Stimulated activated CD4-positive, alpha-beta T cell treated with anti-CD3 and anti-CD28 coated beads, TNF-alpha, amount 100 ng/mL, for 24 hours (primary cell): ENCODE data around the gene LENEP.

Source experiments
- DNase-seq, 3 experiments: peaks; one replicate each; pipeline ENCODE4 v3.0.0-alpha.2; 2020; ENCODE audit warnings: low read depth in 3 of 3

Gene LENEP

DNA sequence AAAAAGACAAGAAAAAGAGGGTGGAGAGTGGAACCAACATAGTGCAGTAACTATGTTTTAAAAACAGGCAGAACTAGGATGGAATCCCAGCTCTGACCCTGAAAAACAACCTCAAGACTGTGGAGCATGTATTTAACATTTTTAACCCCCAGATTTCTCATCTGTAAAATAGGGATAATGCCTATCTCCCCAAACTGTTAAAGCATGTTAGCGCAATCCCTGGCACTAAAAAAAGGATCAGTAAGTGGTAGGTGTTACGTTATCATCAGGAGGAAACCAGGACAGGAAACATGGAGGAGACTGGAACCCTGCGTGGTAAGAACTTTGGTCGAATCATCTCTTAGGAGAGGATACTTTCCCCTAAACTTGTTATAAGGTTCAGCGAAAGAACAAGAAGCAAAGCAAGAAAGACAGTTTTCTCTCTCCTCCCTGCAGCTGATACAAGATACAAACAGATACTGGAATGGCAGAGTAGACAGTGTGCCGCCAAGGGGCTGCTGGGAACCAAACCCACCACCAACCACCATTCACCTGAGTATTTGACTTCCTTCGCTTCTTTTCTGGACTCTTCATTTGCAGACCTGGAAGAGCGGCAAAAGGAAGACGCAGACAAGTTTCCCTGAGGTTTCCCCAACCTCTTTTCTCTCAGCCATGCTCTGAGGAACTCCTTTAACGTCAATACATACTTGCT is 32.8 kb upstream of the LENEP start:
- DNase-seq = no peak

DNA sequence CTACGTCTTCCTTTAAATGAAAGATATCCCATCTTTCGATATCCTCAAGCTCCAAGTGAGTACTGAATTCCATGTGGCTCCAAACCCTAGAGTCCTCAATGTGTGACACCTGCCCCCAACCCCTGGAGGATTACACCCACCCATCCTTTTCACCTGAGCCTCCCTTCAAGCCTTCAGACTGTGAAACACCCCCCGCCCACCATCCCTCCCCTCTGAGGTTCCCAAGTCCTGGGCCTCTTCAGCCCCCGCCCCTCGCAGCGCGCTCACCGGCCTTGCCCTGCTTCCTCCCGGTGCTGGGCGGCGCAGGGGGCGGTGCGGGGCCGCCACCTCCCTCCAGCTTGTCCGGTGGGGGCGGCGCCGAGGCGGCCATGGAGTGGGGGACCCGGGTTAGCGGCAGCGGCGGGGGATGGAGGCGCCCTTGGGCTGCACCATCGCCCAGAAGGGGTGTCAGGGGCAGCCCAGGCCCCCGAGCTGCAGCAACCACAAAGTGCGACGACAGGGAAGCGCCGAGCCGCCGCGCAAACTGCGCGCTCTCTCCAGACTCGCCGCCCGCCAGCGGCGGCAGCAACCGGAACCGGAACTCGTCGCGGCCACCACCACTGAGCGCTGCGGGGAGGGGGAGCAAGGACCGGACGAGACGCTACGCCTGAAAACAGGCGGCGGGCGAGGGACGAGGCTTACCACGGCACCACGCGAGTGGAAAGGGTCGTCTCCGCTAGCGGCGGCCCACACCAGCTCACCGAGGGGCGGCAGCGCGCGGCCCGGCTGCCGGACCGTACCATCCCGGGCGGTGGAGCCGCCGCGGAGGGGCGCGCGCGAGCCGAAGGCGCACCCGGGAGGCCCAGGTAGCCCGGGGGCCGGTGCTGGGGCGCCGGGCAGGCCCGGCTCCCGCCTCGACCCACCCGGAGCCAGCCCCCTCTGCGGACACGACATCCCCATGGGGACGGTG is 31.9 kb upstream of the LENEP start, which contains the start of gene PYGO2:
PYGO2 (minus strand) TSS at position 576 of the 949 bp plus-strand sequence; CDS start at position 370, 206 bp downstream.
- DNase-seq = peak; percentile 64 to 85 (median 74)

DNA sequence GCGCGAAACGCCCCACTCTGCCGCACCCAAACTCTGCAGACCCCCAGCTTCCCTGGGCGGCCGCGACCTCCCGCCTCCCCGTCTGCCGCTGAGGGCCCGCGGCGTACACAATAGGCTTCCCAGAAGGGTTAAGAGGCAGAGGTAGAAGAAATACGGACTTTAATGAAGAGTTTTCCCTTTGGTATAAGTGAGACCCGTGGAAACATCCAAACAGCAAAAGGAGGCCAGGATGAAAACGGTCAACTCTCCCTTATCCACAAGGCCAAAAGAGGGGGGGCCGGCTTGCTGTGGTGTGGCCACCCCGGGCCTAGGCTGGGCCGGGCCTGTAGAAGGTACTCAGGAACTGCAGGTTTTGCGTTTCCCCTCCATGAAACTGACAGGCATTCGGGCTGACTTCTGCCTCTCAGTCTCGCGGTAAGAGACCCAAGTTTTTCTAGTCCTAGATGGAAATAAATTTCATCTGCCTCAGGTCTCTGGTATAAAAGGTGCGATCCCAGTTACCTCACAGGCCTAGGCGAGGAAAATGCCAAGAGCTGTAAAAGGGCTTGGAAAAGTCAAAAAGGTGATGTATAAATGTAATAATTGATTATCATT is 31.1 kb upstream of the LENEP start:
- no peak for DNase-seq

DNA sequence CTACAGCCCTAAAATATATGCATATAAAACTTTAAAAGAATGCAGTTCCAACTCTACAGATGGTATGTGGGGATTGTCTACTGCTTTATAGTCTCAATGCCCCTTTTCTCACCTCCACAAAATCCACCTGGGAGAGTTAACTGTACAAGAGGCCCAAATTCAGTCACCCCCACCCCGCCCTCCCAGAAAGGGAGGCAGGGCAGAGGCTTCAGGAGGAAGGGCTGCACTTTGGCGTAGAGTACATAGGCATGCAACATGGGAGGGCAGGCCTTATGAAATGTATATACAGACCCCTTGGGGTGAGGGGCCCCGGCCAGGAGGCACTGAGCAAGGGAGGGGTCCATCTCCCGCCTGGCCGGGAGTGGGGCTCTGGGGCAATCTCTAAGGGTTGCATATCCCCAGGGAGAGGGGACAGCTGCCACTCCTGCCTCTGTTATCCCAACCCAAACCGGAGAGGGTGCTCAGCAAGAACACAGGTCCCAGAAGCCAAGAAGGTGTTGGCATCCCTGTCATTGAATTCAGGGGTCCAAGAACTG is 30.5 kb upstream of the LENEP start:
- DNase-seq = no peak

DNA sequence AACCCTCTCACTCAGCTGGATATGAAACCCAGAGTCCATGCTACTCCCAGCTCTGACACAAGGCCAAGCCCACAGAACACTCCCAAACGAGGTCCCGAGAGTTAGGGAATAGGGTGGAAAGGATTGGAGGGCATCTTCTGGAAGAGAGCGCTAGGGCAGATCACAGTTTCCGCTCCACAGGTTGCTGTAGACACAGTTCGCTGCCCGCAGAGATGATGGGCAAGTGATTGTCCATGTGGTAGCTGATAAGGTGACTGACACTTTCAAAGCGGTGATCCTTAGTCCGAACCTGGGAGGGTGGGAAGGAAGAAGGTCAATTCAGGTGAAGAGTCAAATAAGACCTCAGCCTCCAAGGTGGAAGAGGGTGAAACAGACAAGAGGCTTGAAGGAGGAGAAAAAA is 29.7 kb upstream of the LENEP start:
- DNase-seq = no peak

DNA sequence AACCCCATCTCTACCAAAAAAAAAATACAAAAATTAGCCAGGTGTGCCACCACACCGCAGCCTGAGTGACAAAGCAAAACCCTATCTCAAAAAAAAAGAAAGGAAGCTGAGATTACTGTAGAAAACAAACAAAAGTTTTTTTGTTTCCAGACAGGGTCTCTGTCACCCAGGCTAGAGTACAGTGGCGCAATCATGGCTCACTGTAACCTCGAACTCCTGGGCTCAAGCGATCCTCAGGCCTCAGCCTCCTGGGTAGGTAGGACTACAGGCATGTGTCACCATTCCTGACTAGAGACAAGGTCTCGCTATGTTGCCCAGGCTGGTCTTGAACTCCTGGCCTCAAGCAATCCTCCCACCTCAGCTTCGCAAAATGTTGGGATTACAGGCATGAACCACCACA is 29.0 kb upstream of the LENEP start:
- DNase-seq = no peak

DNA sequence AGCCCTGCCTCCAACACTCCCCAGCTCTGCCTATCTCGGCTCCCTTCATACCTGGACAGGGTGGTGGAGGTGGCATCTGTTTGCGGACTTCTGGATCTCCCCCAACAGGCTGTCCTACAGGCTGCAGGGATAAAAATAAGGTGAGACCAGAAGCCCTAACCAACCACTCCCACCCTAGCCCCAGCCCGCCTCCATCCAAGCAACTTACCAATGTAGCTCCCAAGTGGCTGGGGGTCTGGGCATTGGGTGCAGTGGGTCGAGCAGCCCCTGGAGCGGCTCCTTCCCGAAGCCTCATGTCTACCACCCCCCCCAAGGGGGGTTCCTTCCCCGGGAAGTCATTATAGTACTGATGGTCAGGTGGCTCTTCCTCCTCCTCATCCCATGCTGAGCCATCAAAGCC is 27.3 kb upstream of the LENEP start:
- no peak for DNase-seq

DNA sequence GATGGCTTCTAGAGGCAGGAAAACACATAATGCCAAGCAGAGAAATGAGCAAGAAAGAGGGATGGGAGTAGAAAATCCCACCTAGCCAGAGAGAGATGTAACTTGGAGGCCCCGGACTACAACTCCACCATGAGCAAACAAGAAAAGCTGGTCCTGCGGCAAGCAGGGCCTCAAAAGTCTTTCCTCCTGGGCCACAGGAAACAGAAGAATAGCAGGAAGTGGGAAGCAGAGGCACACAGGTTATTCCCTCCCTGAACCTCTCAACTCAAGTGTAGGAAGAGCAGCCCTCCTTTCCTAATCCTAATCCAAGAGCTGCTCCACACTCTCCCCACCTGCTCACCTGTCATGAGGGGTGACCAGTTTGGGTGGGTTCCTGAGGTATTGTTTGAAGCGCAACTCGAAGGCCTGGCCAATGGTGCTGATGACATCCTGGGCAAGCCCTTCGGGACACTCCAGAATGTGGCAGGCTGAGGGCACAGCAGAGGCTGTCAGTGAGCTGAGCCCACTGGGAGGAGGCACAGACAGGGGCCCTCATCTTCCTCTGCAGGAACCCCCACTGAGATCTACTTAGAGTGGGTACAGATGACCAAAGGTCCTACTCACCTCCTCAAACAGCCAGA is 25.9 kb upstream of the LENEP start:
- DNase-seq = no peak

DNA sequence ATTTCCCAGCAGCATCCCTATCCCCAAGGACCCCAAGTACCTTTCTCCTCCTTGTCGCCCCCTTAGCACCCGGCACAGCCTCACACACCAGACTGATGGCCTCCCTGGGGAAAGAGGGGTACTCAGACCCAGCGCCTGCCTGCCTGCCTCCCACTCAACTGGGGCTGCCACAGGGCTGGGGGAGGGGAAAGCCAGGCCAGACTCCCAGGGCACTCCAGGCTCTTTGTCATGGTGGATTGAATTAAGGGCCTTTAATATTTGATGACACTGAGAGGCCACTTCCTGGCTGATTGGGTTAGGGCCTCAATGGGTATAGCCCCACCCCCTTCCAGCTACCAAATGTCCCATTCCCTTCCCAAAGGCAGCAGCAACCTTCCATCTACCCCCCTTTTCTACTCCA is 24.7 kb upstream of the LENEP start:
- no peak for DNase-seq

DNA sequence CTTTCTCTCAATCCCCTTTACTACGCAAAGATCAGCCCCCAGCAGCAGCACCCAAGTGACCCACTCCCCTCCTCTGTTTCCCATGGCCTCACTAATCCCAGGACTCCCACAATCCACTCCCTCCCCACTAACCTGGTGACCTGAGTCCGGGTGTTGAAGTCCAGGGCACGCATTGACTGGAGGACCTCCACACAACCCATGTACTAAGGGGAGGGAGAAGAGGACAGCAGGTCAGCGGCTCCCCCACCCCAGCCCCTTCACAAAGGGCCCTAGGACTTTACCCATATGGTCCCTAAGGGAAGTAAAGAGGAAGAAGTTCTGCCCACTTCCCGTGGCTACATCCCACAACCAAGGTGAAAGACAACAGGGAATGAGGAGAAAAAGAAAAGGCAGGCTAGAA is 24.1 kb upstream of the LENEP start:
- no peak for DNase-seq

DNA sequence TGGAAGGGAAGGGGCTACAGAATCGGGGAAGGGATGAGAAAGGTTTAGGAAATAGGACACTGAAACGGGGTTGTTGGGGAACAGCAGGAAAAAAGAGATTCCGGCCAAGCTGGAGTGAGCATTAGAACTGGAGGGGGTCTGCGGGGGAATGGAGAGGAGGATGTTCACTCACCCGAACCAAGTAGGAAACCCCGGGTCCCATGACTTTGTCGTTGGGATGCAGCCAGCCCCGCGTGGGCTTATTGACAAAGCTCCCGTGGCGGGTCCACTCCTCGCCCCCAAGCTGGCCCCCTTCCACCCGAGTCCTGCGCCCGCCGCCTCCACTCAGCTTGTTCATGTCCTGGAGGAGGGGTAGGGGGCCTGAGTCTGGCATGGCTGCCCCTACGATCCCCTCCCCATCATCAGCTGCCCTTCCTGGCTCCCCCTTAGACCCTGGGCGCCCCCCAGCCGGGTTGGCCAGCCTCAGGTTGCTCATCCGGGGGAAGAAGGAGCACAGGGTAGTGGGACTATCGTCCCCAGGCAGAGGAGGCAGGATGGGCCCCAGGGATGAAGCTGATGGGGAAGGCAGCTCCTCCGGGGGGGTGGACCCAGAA is 23.4 kb upstream of the LENEP start:
- DNase-seq = no peak

DNA sequence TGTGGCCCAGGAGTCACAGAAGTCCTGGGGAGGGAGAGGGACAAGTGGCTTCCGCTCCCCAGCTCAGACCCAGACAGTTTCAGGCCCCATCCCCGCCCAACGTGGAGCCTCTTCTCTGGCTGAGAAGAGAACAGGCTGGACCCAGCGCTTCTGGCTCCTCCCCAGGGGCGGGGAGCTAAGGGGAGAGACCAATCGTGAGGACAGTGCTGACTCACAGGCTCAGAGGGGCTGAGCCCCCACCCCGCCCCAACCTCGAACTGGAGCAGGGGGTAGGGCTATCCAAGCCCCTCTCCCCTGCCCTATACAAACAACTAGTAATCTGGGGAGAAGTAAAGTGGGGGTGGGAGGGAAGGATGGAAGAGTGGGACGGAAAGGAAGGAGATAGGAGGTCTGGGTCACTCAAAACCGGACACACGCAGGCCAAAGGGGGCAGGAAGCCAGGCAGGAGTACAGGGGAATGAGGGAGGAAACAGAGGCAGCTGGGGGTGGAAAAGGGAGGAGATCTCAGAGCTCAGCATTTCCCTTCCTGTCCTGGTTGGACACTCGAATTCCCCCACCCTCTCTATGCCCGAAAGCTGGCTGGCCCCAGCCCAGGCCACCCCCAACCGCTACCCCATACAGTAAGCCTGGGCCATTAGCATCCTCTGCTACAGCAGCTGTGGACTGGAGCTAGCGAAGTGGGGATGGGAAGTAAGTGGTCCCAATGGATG is 22.6 kb upstream of the LENEP start, which contains the start of gene SHC1:
SHC1 (minus strand) TSS at position 117 of the 710 bp plus-strand sequence. CDS start 221 bp downstream, outside the sequence.
- peak in 1 of 3 experiments; percentile 55 for DNase-seq

DNA sequence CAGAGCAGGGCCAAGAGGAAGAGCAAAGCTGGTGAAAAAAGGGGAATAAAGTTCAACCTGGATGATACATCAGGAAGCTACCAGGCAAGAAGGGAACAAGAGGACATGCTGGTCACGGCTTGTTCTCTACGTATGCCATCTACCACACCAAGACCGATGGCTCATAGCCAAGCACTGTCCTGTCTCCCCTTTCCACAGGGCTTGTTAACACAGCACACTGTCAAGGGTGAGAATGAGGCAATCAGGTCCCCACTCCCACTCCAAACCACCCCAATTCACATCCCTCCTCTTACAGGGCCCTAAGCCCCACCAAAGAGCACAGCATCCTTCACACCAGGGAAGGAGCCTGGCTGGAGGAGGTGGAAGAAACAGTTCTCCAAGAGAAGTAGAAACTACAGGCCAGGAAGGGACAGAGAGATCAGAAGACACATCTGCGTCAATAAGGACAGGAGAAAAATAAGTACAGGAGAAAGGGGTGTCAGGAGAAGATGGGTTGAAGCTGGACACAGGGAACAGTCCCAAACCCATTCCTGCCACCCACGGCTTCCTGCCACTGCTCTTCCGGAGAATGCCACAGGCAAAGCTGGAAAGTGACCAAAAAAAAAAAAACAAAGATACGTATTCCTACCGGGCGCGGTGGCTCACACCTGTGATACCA is 21.9 kb upstream of the LENEP start:
- no peak for DNase-seq

DNA sequence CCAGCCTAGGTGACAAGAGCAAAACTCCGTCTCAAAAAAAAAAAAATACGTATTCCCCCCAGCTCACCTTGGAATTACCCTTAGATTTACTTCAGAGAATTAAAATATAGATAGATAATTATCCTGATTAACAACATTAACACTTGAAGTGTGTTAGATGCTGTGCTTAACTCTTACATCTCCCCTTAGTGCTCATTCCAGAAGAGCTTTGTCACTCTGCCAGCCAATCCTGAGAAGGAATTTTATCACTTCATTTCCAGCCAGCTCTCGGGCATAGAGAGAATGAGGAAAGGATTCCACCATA is 21.2 kb upstream of the LENEP start:
- DNase-seq = no peak

DNA sequence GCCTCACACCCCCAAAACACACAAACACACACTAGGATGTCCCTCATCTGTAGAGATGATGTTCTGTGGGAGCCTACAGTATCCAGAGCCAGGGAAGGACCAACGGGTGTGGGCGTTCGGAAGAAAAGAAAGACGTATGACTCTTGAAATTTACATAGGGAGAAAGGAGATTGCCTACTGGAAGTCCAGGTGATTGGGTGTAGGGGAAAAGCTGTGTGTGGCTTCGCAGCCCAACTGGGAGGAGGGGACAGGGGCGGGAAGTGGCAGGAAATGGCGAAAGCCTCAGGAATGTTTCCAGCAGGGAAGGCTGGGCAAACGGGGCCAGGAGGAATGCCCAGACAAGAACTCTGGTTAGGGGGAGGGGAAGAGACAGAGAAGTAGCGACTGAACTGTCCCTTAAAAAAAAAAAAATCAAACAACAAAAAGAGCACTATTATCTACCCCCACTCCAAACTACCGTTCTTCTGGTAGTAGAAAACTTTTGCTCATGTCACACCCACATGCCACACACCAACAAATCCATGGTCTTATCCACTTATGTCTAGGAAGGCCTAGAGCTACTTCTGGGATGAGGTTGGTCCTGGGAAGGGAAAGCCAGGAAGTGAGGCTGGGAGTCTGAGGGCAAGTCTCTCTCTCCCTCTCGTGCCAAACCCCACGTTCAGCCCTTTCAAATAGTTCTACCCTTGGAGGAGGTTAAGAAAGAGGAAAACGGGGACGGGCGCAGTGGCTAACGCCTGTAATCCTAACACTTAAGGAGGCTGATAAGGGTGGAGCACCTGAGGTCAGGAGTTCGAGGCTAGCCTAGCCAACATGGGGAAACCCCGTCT is 20.7 kb upstream of the LENEP start:
- DNase-seq = no peak

DNA sequence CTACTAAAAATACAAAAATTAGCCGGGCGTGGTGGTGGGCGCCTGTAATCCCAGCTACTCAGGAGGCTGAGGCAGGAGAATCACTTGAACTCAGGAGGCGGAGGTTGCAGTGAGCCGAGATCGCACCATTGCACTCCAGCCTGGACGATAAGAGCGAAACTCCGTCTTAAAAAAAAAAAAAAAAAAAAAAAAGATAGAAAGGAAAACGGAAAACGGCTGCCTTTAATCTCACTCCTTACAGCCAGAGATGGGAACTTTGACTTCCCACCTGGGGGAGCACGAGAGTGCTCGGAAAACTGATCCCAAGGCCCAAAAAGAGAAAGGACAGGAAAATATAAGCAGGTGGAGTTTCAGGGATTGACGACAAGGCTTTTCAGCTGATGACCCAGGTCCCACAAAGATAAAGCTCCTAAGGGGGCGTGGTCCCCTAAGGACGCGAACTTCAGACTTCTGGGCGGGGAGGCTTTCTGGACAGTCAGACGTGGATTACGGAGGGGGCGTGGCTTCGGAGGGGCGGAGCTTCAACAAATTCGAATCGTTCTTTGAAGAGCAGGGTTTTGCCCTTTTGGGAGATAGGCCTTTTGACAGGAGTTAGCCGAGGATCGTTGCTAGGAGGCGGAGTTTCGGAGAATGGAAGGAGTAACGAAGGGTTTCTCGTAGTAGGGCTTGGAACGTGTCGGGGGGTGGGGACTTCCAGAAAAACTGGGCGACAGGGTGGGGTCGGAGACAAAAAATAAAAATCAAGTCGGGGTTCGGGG is 19.9 kb upstream of the LENEP start:
- peak; percentile 80 to 96 (median 87) for DNase-seq

DNA sequence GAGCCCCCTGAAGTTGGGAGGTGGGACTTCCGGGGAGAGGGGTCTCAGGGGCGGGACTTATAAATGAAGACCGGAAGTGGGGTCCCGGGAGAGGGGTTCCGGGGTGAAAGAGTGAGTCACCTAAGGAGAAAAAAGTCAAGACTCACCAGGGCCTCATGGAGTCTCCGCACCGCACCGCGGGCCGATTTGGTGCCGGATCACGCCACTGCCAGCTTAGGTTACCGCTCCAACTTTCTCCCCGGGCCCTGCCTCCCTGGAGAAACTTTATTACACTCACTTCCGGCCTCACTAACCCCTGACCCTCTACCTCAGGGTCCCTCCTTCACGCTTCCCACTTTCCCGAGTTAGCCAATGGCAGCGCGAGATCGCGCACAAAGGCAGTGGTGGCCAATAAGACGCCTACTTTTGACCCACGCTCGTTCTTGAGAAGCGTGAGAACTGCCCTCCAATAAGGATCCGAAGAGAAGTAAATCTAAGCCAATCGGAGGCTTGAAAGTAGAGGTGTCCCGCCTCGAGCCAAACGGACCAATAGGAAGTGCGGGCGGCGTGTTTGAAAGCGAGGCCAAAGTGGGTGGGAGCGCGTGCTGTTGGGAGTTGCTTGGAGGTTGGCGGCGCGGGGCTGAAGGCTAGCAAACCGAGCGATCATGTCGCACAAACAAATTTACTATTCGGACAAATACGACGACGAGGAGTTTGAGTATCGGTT is 19.1 kb upstream of the LENEP start, which contains the start of gene CKS1B:
CKS1B (plus strand) TSS at position 580 of the 706 bp plus-strand sequence; CDS start at position 645, 65 bp downstream.
- DNase-seq = peak; percentile 88 to 95 (median 92)
